Trophoblast cell (in vitro differentiated cells and primary cell): ENCODE data around the gene GLYATL2.

Experiments
- DNase-seq, 2 donors: peaks; one replicate each; pipeline ENCODE4 v3.0.0-alpha.2; 2016
- H2AFZ ChIP-seq: 2 replicates; pipeline ENCODE4 v1.6.1; 2013; ENCODE audit warnings: low read length, moderate library complexity, mild to moderate bottlenecking; ENCODE audit not compliant: insufficient read depth, poor library complexity
- H2AK5ac ChIP-seq: 2 replicates; pipeline ENCODE4 v1.6.1; 2013; ENCODE audit warnings: mild to moderate bottlenecking, low read length
- H2BK120ac ChIP-seq: 2 replicates; pipeline ENCODE4 v1.6.1; 2013; ENCODE audit warnings: low read length, mild to moderate bottlenecking, moderate library complexity; ENCODE audit not compliant: insufficient read depth, poor library complexity
- H2BK12ac ChIP-seq: 2 replicates; pipeline ENCODE4 v1.6.1; 2013; ENCODE audit warnings: mild to moderate bottlenecking, low read length, moderate library complexity
- H2BK5ac ChIP-seq: 2 replicates; pipeline ENCODE4 v1.6.1; 2013; ENCODE audit warnings: low read length, low read depth, moderate library complexity, mild to moderate bottlenecking; ENCODE audit not compliant: poor library complexity
- H3K14ac ChIP-seq: 2 replicates; pipeline ENCODE4 v1.6.1; 2013; ENCODE audit warnings: mild to moderate bottlenecking, low read length
- H3K18ac ChIP-seq: 2 replicates; pipeline ENCODE4 v1.6.1; 2013; ENCODE audit warnings: mild to moderate bottlenecking, low read length
- H3K23ac ChIP-seq: 2 replicates; pipeline ENCODE4 v1.6.1; 2013; ENCODE audit warnings: low read length
- H3K27ac ChIP-seq: 2 replicates; pipeline ENCODE4 v1.5.1; 2013; ENCODE audit warnings: low read depth, mild to moderate bottlenecking, inconsistent platforms, low read length, moderate library complexity
- H3K27me3 ChIP-seq: 2 replicates; pipeline ENCODE4 v1.6.1; 2013; ENCODE audit warnings: inconsistent platforms, mild to moderate bottlenecking, low read length, moderate library complexity; ENCODE audit not compliant: insufficient read depth
- H3K36me3 ChIP-seq, 2 experiments: 1 replicate in 1 of 2; 2 replicates in 1 of 2; pipeline ENCODE4 v1.6.1; 2013; ENCODE audit warnings: low read length in 2 of 2, mild to moderate bottlenecking in 2 of 2, moderate library complexity in 1 of 2; ENCODE audit not compliant: insufficient read depth in 2 of 2, control insufficient read depth in 1 of 2
- H3K4ac ChIP-seq: 2 replicates; pipeline ENCODE4 v1.6.1; 2013; ENCODE audit warnings: low read depth, mild to moderate bottlenecking, low read length, moderate library complexity
- H3K4me1 ChIP-seq, 2 experiments: 1 replicate in 1 of 2; 2 replicates in 1 of 2; pipeline ENCODE4 v1.6.1; 2013; ENCODE audit warnings: low read length in 2 of 2, mild to moderate bottlenecking in 2 of 2, moderate library complexity in 1 of 2; ENCODE audit not compliant: insufficient read depth in 2 of 2, control insufficient read depth in 1 of 2
- H3K4me2 ChIP-seq: 2 replicates; pipeline ENCODE4 v1.6.1; 2013; ENCODE audit warnings: inconsistent platforms, mild to moderate bottlenecking, low read length, moderate library complexity
- H3K4me3 ChIP-seq: 2 replicates; pipeline ENCODE4 v1.5.1; 2013; ENCODE audit warnings: mild to moderate bottlenecking, low read depth, low read length, inconsistent platforms
- H3K79me1 ChIP-seq: one replicate; pipeline ENCODE4 v1.6.1; 2013; ENCODE audit warnings: low read length
- H3K79me2 ChIP-seq: 2 replicates; pipeline ENCODE4 v1.6.1; 2013; ENCODE audit warnings: low read length, mild to moderate bottlenecking; ENCODE audit not compliant: control insufficient read depth, insufficient read depth, poor library complexity
- H3K9ac ChIP-seq: 2 replicates; pipeline ENCODE4 v1.6.1; 2013; ENCODE audit warnings: mild to moderate bottlenecking, low read length
- H3K9me3 ChIP-seq: 2 replicates; pipeline ENCODE4 v1.6.1; 2013; ENCODE audit warnings: low read depth, mild to moderate bottlenecking, control low read depth, inconsistent platforms, low read length; ENCODE audit not compliant: insufficient read depth
- H4K12ac ChIP-seq: 2 replicates; pipeline ENCODE4 v1.6.1; 2013; ENCODE audit warnings: low read depth, mild to moderate bottlenecking, low read length, moderate library complexity
- H4K8ac ChIP-seq: 2 replicates; pipeline ENCODE4 v1.6.1; 2013; ENCODE audit warnings: low read depth, mild to moderate bottlenecking, low read length, moderate library complexity
- H4K91ac ChIP-seq: one replicate; pipeline ENCODE4 v1.6.1; 2013; ENCODE audit warnings: low read depth, mild to moderate bottlenecking, low read length, moderate library complexity
- WGBS: extraction: QIAGEN DNeasy Blood & Tissue Kit; methylation state at CpG from one replicate; pipeline ENCODE4 v1.1.7; 2013; ENCODE audit warnings: missing lambda C conversion rate; ENCODE audit not compliant: insufficient read length, insufficient coverage; ENCODE audit errors: extremely low coverage; 5-methylcytosine and 5-hydroxymethylcytosine counted together

Gene GLYATL2

GRCh38 chr11:58805065-58805464 lies 39.4 kb downstream of the GLYATL2 start:
- H2BK12ac ChIP-seq = no peak overlapping the region
- H3K79me2 ChIP-seq = no peaks in the 10 kb centered on the region
- no CpG with 5 or more reads among the region's 1 CpG for WGBS
- H3K36me3 ChIP-seq = no peaks in the 10 kb centered on the region
- H3K9ac ChIP-seq = no peak overlapping the region
- H2BK5ac ChIP-seq = no peak overlapping the region
- no peak overlapping the region for H3K23ac ChIP-seq
- H3K14ac ChIP-seq = no peak overlapping the region
- peak; percentile 3 to 43 for DNase-seq
- no peak overlapping the region for H3K4me2 ChIP-seq
- no peak overlapping the region for H2AFZ ChIP-seq
- H4K12ac ChIP-seq = no peak overlapping the region
- H3K9me3 ChIP-seq = no peaks in the 10 kb centered on the region
- no peak overlapping the region for H4K91ac ChIP-seq
- no peak overlapping the region for H2BK120ac ChIP-seq
- H3K4me1 ChIP-seq = no peaks in the 10 kb centered on the region
- H3K27me3 ChIP-seq = no peaks in the 10 kb centered on the region
- no peak overlapping the region for H2AK5ac ChIP-seq
- H3K18ac ChIP-seq = no peak overlapping the region
- no peaks in the 10 kb centered on the region for H3K79me1 ChIP-seq
- H4K8ac ChIP-seq = no peak overlapping the region
- H3K4me3 ChIP-seq = no peak overlapping the region
- H3K4ac ChIP-seq = no peak overlapping the region
- no peak overlapping the region for H3K27ac ChIP-seq

GRCh38 chr11:58801974-58802545 lies 42.4 kb downstream of the GLYATL2 start:
- no peak overlapping the region for H3K18ac ChIP-seq
- H2BK12ac ChIP-seq = no peak overlapping the region
- H3K79me1 ChIP-seq = no peaks in the 10 kb centered on the region
- no peak overlapping the region for H3K27ac ChIP-seq
- H3K9ac ChIP-seq = no peak overlapping the region
- whole genome bisulfite sequencing = no CpG with 5 or more reads among the region's 4 CpGs
- H3K14ac ChIP-seq = no peak overlapping the region
- no peak overlapping the region for H2BK5ac ChIP-seq
- no peaks in the 10 kb centered on the region for H3K79me2 ChIP-seq
- no peak overlapping the region for H4K91ac ChIP-seq
- H4K8ac ChIP-seq = no peak overlapping the region
- no peaks in the 10 kb centered on the region for H3K36me3 ChIP-seq
- no peak for DNase-seq
- no peaks in the 10 kb centered on the region for H3K4me1 ChIP-seq
- no peak overlapping the region for H3K23ac ChIP-seq
- no peak overlapping the region for H4K12ac ChIP-seq
- no peak overlapping the region for H2AK5ac ChIP-seq
- H2AFZ ChIP-seq = no peak overlapping the region
- H2BK120ac ChIP-seq = no peak overlapping the region
- H3K4ac ChIP-seq = no peak overlapping the region
- H3K4me3 ChIP-seq = no peak overlapping the region
- H3K4me2 ChIP-seq = no peak overlapping the region
- no peaks in the 10 kb centered on the region for H3K27me3 ChIP-seq
- no peaks in the 10 kb centered on the region for H3K9me3 ChIP-seq

GRCh38 chr11:58801302-58801701 lies 43.2 kb downstream of the GLYATL2 start:
- Histone ChIP-seq H3K9ac (no peak overlapping the region), H2AFZ (no peak overlapping the region), H2BK5ac (no peak overlapping the region), H3K9me3 (no peaks in the 10 kb centered on the region), H3K18ac (no peak overlapping the region), H3K4me1 (no peaks in the 10 kb centered on the region), H3K27ac (no peak overlapping the region), H2BK12ac (no peak overlapping the region), H3K23ac (no peak overlapping the region), H3K36me3 (no peaks in the 10 kb centered on the region), H3K14ac (no peak overlapping the region), H4K12ac (no peak overlapping the region), H4K8ac (no peak overlapping the region), H3K79me2 (no peaks in the 10 kb centered on the region), H2AK5ac (no peak overlapping the region), H3K4me2 (no peak overlapping the region), H3K4me3 (no peak overlapping the region), H3K27me3 (no peaks in the 10 kb centered on the region), H3K79me1 (no peaks in the 10 kb centered on the region), H4K91ac (no peak overlapping the region), H2BK120ac (no peak overlapping the region), H3K4ac (no peak overlapping the region)
- no CpG with 5 or more reads among the region's 2 CpGs for WGBS
- DNase-seq = no peak

GRCh38 chr11:58796333-58796732 lies 48.2 kb downstream of the GLYATL2 start:
- no CpG with 5 or more reads among the region's 6 CpGs for WGBS
- no peak overlapping the region for H3K4ac ChIP-seq
- no peak overlapping the region for H3K4me3 ChIP-seq
- no peak overlapping the region for H3K9ac ChIP-seq
- no peak overlapping the region for H3K23ac ChIP-seq
- H3K18ac ChIP-seq = no peak overlapping the region
- no peak overlapping the region for H2AFZ ChIP-seq
- no peak overlapping the region for H4K12ac ChIP-seq
- H3K4me1 ChIP-seq = no peaks in the 10 kb centered on the region
- H3K79me2 ChIP-seq = no peaks in the 10 kb centered on the region
- no peak overlapping the region for H3K27ac ChIP-seq
- H4K8ac ChIP-seq = no peak overlapping the region
- no peak overlapping the region for H2BK120ac ChIP-seq
- no peak overlapping the region for H3K14ac ChIP-seq
- no peak overlapping the region for H4K91ac ChIP-seq
- H3K79me1 ChIP-seq = no peaks in the 10 kb centered on the region
- no peak overlapping the region for H2AK5ac ChIP-seq
- H2BK5ac ChIP-seq = no peak overlapping the region
- no peaks in the 10 kb centered on the region for H3K9me3 ChIP-seq
- no peak overlapping the region for H3K4me2 ChIP-seq
- no peak overlapping the region for H2BK12ac ChIP-seq
- no peak for DNase-seq
- no peaks in the 10 kb centered on the region for H3K36me3 ChIP-seq
- H3K27me3 ChIP-seq = no peaks in the 10 kb centered on the region
